Neural progenitor cell (in vitro differentiated cells): ENCODE data around the gene USP48.

Experiments
- EZH2 ChIP-seq: fragments of 200-600 bp; sonication (generic); IDR thresholded peaks from 2 replicates; pipeline ENCODE4 v1.6.1; 2017; ENCODE audit warnings: antibody characterized with exemption, mild to moderate bottlenecking, moderate library complexity
- EZH2phosphoT487 ChIP-seq: fragments of 200-600 bp; sonication (generic); IDR thresholded peaks from 2 replicates; pipeline ENCODE4 v1.6.1; 2017; ENCODE audit warnings: antibody characterized with exemption
- TF ChIP-seq, protein P1 (sequence below): fragments of 200-600 bp; sonication (generic); IDR thresholded peaks from 2 replicates; pipeline ENCODE4 v1.5.1; 2017; ENCODE audit warnings: antibody characterized with exemption, mild to moderate bottlenecking

DNA sequence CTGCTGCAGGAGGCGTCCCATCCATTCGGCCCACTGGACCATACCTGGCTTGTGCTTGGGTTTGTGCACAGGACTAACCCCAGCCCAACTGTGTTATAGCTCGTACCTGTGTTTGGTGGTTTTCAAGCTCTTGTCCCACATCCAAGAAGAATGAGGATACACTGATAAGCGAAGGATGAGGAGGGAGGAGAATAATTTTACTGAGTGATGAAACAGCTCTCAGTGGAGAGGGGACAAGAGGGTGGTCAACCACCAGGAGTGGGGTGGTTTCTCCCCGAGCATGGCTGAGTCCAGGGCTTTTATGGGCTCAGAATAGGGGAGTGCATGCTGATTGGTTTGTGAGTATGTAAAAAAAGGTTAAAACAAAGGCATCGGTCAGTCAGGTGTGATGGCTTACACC lies 12.1 kb upstream of the USP48 start:
- TF ChIP-seq, protein P1, sequence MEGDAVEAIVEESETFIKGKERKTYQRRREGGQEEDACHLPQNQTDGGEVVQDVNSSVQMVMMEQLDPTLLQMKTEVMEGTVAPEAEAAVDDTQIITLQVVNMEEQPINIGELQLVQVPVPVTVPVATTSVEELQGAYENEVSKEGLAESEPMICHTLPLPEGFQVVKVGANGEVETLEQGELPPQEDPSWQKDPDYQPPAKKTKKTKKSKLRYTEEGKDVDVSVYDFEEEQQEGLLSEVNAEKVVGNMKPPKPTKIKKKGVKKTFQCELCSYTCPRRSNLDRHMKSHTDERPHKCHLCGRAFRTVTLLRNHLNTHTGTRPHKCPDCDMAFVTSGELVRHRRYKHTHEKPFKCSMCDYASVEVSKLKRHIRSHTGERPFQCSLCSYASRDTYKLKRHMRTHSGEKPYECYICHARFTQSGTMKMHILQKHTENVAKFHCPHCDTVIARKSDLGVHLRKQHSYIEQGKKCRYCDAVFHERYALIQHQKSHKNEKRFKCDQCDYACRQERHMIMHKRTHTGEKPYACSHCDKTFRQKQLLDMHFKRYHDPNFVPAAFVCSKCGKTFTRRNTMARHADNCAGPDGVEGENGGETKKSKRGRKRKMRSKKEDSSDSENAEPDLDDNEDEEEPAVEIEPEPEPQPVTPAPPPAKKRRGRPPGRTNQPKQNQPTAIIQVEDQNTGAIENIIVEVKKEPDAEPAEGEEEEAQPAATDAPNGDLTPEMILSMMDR: no peak
- TF ChIP-seq EZH2phosphoT487 (no peak), EZH2 (no peak)
